NCI-H1105 treated with DMSO at 0.1 percent for 48 hours (cell line): ENCODE data around the gene DNAJC1.

Experiments used
- DNase-seq: peaks from one replicate; lab custom pipeline; 2025; lab: John Stamatoyannopoulos, UW

Gene DNAJC1

DNA sequence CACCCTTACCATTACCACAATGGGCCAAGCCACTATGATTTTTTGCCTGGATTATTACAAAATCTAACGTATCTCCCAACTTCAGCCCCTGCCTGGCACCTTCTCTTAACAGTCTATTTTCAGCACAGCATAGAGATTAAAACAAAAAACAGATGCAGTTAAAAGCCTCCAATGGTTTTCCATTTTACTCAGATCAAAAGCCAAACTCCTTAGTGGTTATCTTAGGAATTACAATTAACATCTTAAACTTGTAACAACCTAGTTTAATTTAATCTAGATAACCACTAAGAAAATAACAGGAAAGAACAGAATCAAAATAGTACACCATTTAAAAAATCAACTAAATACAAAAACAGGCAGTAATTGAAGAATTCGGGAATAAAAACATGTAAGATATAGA is 43.5 kb downstream of the DNAJC1 start:
- DNase-seq, result no peak

GRCh38 chr10:21954690-21955089 is 48.8 kb downstream of the DNAJC1 start:
- DNase-seq, result no peak

DNA sequence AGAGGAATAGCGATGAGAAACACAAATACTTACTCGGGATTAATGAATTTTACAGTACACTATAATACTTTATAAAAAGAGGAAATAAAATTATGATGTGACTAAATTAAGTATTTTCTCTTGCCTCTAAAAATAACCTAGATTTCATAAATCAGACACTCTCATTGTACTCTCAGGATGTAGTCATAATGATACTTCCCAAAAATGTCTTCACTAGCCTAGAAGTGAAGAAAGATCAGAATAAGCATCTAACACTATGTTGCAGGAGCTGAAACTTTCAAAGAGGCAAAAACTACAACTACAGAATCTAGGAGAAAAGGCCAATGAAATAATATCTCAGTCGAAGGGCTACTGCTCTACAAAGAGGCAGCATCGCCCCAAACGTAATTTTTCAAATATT is 49.4 kb downstream of the DNAJC1 start:
- no peak for DNase-seq

DNA sequence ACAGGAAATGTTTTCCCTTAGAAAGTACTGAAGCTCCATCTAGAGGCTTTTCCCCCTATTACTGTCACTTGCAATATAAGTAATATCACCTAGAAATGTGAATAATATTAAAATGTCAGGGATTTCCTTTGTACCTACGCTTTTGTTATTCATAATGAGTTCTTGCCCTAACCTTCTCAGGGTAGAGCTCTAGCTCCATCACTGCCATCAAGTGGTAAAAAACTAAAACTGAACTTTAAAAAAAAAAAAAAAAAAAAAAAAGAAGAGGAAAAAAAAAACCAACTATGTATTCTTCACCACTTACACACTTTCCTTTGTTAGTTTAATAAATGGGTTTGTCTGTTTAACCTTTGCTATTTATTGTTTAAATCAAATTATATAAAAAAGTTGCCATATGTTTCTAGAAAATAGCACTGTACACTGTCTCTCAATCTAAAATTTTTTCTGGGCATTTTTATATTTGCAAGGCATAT is 49.9 kb downstream of the DNAJC1 start:
- peak; percentile 80 for DNase-seq

DNA sequence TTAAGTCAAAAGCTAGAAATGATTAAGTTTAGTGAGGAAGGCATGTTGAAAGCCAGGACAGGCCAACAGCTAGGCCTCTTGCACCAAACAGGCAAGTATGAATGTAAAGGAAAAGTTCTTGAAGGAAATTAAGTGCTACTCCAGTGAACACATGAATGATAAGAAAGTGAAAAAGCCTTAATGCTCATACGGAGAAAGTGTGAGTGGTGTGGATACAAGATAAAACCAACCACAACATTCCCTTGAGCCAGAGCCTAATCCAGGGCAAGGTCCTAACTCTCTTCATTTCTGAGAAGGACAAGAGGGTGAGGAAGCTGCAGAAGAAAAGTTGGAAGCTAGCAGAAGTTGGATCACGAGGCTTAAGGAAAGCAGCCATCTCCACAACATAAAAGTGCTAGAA is 53.0 kb downstream of the DNAJC1 start:
- DNase-seq, result no peak

GRCh38 chr10:21946946-21947345 is 56.6 kb downstream of the DNAJC1 start:
- DNase-seq, result no peak

DNA sequence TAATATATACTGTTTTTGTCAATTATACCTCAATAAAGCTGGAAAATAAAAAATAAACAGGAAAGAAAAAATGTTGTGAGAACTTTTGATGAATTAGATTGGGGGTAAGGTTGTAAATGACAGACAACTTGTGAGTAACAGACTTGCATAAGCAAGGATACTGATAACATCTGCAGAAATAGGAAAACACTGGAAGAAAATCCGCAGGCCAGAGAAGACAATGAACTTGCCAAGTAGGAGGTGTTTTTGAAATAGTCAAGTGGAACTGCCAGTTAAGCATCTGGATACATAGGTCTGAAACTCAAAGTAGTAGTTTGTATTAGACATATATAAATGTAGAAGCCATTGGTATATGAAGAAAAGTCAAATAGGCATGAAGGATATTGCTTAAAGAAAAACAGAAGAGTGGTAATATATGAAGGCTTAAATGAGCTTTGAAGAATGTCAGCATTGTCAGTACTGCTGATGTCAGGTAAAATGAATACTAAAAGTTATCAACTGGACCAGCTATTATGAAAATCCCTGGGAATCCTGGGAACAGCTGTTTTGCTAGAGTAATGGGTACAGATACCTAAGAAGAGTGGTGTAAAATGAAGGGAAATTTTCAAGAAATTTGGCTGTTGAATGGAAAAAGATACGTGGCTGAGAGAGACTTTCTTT is 58.7 kb downstream of the DNAJC1 start:
- no peak for DNase-seq

- DNase-seq, result no peak
Observed at GRCh38 chr10:21943633-21944265, 59.8 kb downstream of the DNAJC1 start.

- no peak for DNase-seq
Observed at GRCh38 chr10:21935439-21936023, 68.0 kb downstream of the DNAJC1 start.

GRCh38 chr10:21934307-21934706 is 69.2 kb downstream of the DNAJC1 start:
- DNase-seq, result no peak

DNA sequence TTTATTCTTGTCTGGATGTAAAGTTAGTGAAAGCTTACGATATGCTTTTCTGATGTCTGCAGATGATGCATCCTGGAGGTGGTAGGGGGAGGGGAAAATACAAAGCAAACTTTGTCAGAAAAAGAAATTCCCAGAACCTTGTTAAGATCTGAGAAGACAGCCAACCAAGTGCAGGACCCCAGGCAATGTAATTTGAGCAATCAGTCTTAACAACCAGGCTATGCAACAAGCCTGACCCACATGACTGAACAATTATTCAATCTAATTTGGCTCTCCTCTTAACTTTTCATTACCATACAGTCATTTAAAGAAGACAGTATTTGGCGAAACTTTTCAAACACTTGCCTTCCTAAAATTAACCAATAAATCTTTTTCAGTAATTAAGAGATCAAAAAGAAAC is 74.5 kb downstream of the DNAJC1 start:
- DNase-seq, result no peak

GRCh38 chr10:21927631-21928353 is 75.7 kb downstream of the DNAJC1 start:
- no peak for DNase-seq

DNA sequence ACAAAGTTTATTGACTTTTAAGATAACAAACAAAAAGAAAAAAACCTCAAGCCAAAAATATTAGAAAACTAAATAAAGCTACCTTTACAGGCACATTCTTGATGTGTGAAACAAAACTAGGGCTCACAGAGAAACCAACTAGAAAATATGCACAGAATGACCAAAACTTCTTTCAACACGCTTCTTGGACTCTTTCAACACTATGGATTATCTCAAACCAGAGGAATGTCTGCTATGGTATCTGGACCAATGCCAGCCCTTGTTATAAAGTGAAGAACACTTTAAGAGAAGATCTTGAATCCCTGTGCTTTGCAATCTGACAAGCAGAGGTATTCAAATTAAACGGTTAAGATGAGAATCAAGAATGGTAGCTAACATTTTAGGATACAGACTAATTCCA is 76.6 kb downstream of the DNAJC1 start:
- DNase-seq, result no peak

GRCh38 chr10:21926358-21926925 is 77.1 kb downstream of the DNAJC1 start:
- DNase-seq, result no peak

- DNase-seq, result no peak
Observed at GRCh38 chr10:21925851-21926250, 77.7 kb downstream of the DNAJC1 start.

- no peak for DNase-seq
Observed at GRCh38 chr10:21924511-21924910, 79.0 kb downstream of the DNAJC1 start.

DNA sequence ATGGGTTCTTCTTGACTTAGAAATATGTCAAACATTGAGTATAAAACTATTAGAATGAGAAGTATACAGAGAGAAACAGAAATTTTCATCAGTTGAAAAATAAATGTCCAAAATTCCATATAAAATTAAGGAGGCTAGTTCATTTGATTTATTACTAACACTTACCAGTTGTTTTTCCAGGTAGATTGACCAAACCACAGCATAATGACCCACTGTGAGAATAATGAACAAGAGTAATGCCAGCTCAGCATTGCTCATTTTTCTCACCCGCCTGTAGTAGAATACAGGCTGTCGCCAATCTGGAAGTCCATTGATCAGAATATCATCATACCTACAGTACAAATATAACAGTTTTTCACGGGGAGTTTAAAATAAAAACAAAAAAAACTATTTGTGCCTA is 82.9 kb downstream of the DNAJC1 start:
- DNase-seq, result no peak

GRCh38 chr10:21919906-21920305 is 83.6 kb downstream of the DNAJC1 start:
- no peak for DNase-seq

DNA sequence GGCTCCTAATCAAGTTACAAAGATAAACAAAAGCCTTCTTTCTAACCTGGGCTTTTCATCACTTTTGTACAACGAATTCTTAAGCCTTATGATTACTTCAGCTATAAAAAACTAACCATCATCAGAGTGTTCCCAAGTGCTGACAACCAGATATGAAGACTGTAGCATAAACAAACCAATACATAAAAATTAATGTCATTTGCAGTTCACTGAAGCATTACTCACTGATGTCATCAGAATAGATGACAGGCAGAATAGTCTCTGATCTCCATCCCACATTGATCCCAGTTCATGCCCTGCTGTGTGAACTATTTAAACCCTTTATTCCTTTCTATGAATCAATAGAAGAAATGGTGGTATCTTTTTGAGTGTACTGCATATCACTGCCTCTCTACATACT is 84.4 kb downstream of the DNAJC1 start:
- no peak for DNase-seq

DNA sequence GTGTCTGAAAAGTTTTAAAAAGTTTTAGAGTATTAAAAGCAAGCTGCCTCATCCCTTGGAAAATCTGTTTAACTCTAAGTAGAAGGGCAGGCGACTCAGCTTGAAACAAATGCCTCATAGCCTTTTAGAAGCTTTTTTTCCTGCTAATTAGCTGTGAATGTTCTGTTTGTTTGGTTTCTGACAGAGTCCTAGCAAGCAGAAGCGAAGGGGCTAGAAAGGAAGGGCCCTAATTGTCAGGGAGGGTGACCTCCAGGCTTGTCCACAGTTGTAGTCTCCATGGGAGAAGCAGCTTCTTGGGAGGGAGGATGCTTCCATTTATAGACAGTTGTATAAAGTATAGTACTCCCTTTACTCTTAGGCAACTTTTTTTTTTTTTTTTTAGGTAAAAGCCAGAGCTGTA is 90.9 kb downstream of the DNAJC1 start:
- no peak for DNase-seq

GRCh38 chr10:21910798-21911197 is 92.7 kb downstream of the DNAJC1 start:
- no peak for DNase-seq

DNA sequence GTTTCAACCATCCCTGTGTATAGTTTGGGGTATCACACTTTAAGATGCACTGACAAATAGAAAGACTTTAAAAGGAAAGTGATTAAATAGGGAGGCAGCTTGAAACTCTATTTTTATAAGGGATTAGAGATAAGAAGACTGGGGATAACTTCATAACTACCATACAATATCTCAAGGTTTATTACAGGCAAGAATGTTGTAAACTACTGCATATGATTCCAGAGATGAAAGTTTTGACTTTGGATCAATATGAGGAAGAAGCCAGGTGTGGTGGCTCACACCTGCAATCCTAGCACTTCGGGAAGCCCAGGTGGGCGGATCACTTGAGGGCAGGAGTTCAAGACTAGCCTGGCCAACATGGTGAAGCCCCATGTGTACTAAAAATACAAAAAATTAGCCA is 96.1 kb downstream of the DNAJC1 start:
- DNase-seq, result no peak

DNA sequence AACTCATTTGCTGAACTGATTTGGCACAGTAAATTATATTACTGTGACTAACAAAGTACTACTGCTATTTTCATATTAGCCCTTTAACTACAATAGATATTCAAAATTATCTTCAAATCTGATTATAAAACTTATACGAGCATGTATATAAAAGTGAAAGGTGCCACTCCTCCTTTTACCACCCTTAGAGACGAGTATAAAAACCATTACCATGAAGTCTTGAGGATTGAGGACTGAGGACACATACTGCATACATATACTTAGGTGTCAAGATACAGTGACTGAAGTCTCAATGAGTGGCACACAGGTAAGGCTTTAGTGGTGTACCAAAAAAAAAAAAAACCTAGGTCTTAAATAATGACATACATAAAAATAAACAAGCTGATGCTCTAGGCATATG is 98.6 kb downstream of the DNAJC1 start:
- no peak for DNase-seq
